Colonic mucosa (tissue), 4 donors: ENCODE results near the gene ANGPTL8. TPM values are rescaled to one million over a fixed set of nuclear protein-coding genes. Genes with fewer than 3 reads are reported as not detected.
A peak's percentile ranks its signal among the peaks of the same experiment; 100 is the strongest.

Experiments
- DNase-seq: peaks from one replicate; pipeline ENCODE4 v3.0.0-alpha.2; 2020
- H3K27ac ChIP-seq: fragments of 200-600 bp; one replicate; pipeline ENCODE4 v1.8.0; 2021
- H3K27me3 ChIP-seq: fragments of 200-600 bp; one replicate; pipeline ENCODE4 v1.8.0; 2021
- H3K36me3 ChIP-seq: fragments of 200-600 bp; one replicate; pipeline ENCODE4 v1.8.0; 2021
- H3K4me1 ChIP-seq: fragments of 200-600 bp; one replicate; pipeline ENCODE4 v1.8.0; 2021; ENCODE audit warnings: mild to moderate bottlenecking
- H3K4me3 ChIP-seq: fragments of 200-600 bp; one replicate; pipeline ENCODE4 v1.8.0; 2021
- H3K9ac ChIP-seq, 2 donors: one replicate each; pipeline ENCODE4 v1.7.0; 2013; ENCODE audit warnings: control low read depth in 2 of 2, low read depth in 2 of 2, low read length in 2 of 2
- H3K9me3 ChIP-seq: fragments of 200-600 bp; one replicate; pipeline ENCODE4 v1.8.0; 2021
- intact Hi-C: fragments of 100-400 bp; cut with DNase I; formaldehyde crosslinking; loops from one replicate; pipeline ENCODE4 v1.14.1; 2022
- total RNA-seq, 2 donors: library from RNA; stranded (reverse); fragmentation: NEBNext Ultra II Directional in 1 of 2; extraction: Animal tissue kit (Norgen Biotek cat#: 25700) in 1 of 2; gene quantifications; one replicate each; pipeline ENCODE4 v1.2.1, GENCODE V29; 2021
- TF ChIP-seq, protein P1 (sequence below): fragments of 200-600 bp; IDR thresholded peaks from one replicate; pipeline ENCODE4 v1.8.0; 2022; ENCODE audit warnings: antibody characterized with exemption, mild to moderate bottlenecking
- donor health status: healthy.
- donor health status: DM: no; HTN: no; CAD: no.
- donor health status: DM: no; HTN: no; CAD: no.

Gene ANGPTL8
- total RNA-seq, 2 donors from 2014 or later = not detected

DNA sequence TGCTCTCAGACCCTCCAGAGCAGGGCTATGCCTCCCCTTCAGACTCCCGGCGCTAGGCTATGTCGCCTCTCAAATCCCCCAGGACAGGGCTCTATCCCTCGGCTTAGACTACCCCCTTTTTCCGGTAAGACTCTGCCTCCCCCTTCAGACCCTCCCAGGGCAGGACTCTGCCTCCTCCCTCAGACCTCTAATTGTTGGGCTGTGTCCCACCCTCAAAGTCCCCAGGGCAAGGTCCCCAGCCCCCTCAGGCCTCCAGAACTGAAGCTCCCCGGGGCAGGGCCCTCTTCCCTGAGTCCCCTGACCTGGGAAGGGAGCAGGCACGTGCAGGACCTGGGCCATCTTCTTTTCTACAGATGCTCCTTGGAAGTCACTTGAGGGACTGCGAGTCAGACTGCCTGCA is 45.2 kb upstream of the ANGPTL8 start:
- intact Hi-C loops = no loop called here
- H3K27me3 ChIP-seq = no peaks in the 10 kb centered on the region
- H3K4me1 ChIP-seq = no peaks in the 10 kb centered on the region
- TF ChIP-seq, protein P1, sequence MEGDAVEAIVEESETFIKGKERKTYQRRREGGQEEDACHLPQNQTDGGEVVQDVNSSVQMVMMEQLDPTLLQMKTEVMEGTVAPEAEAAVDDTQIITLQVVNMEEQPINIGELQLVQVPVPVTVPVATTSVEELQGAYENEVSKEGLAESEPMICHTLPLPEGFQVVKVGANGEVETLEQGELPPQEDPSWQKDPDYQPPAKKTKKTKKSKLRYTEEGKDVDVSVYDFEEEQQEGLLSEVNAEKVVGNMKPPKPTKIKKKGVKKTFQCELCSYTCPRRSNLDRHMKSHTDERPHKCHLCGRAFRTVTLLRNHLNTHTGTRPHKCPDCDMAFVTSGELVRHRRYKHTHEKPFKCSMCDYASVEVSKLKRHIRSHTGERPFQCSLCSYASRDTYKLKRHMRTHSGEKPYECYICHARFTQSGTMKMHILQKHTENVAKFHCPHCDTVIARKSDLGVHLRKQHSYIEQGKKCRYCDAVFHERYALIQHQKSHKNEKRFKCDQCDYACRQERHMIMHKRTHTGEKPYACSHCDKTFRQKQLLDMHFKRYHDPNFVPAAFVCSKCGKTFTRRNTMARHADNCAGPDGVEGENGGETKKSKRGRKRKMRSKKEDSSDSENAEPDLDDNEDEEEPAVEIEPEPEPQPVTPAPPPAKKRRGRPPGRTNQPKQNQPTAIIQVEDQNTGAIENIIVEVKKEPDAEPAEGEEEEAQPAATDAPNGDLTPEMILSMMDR = no peak
- H3K9me3 ChIP-seq = no peaks in the 10 kb centered on the region
- no peaks in the 10 kb centered on the region for H3K36me3 ChIP-seq
- peak overlapping the region; percentile 44 for H3K27ac ChIP-seq
- peak overlapping the region; percentile 5 for H3K4me3 ChIP-seq
- no peak for DNase-seq
- H3K9ac ChIP-seq = peak overlapping the region in 1 of 2 donors; percentile 14

DNA sequence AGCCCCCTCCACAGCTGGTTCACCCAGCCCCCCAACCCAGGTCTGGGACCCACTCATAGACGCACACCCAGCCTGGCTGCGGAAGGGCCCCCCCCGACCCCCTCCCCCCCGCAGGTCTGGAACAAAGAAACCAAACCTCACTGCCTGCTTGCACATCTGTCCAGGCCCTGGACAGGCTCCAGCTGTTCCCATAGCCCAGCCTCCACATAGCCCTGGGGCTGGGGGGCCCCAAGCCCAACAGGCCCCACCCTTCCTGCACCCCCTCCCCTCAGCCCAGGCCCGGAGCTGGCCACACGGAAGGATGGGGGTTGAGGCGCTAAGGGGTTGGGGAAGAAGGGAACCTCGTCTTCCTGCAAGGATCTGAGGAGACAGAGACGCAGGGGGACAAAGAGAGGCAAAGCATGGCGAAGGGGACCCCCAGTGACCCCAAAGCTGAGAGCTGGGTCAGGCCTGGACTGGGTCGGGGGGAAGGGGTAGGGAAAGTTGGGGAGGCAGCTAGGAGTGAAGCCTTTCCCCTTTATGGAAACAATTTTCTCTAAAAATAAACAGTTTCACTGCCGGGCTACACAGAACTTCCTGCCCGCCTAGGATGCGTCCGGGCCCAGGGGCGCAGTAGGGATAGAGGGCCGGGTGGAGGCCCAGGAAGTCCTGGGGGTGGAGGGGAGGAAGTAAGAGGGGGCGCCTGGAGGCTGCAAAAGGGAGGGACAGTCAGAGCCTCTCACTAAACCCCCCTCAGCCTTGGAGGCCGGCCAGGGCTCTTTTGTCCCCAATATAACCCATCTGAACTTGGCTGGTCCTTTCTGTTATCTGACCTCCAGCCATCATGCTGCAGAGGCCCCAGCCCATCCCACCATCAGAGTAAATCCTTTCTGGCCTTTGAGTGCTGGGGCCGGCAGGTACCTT is 44.5 kb upstream of the ANGPTL8 start:
- Histone ChIP-seq H3K4me1 (no peaks in the 10 kb centered on the region), H3K4me3 (peak overlapping the region; percentile 23), H3K27me3 (no peaks in the 10 kb centered on the region), H3K27ac (peak overlapping the region; percentile 44), H3K36me3 (no peaks in the 10 kb centered on the region), H3K9ac (peak overlapping the region; percentile 47 to 63), H3K9me3 (no peaks in the 10 kb centered on the region)
- DNase-seq = no peak
- intact Hi-C loops = no loop called here
- TF ChIP-seq, protein P1 = no peak

DNA sequence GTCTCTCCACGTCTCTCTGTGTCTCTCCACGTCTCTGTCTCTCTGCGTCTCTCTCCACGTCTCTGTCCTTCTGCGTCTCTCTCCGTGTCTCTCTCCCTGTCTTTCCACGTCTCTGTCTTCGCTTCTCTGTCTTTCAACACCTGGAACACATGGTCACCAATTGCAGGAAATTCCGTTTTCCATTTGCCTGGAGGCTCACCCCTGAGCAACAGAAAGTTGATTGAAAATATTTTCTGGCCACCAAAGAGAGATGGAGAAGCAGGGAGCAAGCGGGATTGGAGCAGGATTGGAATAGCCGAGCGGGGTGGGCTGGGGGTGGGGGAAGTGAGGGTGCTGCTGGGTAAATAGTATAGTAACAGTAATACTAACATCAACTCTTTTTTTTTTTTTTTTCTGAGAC is 43.7 kb upstream of the ANGPTL8 start:
- H3K4me3 ChIP-seq = peak overlapping the region; percentile 23
- H3K36me3 ChIP-seq = no peaks in the 10 kb centered on the region
- no peaks in the 10 kb centered on the region for H3K9me3 ChIP-seq
- H3K4me1 ChIP-seq = no peaks in the 10 kb centered on the region
- no peak for DNase-seq
- peak overlapping the region; percentile 44 for H3K27ac ChIP-seq
- intact Hi-C loops = no loop called here
- TF ChIP-seq, protein P1 = no peak
- H3K27me3 ChIP-seq = no peaks in the 10 kb centered on the region
- peak overlapping the region; percentile 47 to 63 for H3K9ac ChIP-seq

DNA sequence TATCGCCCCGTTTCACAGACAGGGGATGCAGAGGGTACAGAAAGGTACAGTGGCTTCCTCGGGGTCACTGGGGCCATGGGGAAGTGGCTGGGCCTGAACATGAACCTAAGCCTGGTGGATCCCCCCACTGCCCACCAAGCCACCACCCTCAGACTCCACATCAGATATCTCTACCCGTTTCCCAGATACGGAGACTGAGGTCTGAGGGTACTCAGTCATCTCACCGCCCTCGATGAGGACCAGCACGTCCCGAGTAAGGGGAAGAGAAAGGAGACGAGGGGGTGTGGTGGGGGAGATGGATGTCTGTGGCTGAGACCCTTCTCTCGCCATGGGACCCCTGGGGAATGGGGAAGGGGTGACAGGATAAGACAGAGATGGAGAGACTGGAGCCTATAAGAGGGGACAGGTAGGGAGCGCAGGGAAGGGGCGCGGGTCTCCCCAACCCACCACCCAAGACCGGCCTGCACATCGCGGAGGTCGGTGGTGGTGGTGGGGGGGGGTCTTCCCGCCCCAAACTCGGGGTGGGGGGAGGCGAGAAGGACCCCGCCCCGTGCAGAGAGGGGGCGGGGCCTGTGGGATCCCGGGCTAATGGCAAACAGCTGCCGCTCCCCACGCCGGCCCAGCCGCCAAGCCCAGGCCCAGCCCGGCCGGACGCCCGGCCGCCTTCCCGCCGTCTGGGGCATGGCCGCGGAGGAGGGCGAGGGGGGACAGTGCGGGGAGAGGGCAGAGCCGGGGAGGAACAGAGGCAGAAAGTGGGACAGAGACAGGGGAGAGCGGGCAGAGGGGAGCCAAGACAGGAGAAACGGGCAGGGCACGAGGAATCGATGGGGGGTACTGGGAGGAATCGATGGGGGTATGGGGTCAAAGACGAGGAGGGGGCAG is 42.8 kb upstream of the ANGPTL8 start:
- Histone ChIP-seq H3K9ac (peak overlapping the region; percentile 81 to 87), H3K4me1 (no peaks in the 10 kb centered on the region), H3K27ac (peak overlapping the region; percentile 81), H3K4me3 (peak overlapping the region; percentile 49), H3K36me3 (no peaks in the 10 kb centered on the region), H3K9me3 (no peaks in the 10 kb centered on the region), H3K27me3 (no peaks in the 10 kb centered on the region)
- TF ChIP-seq, protein P1 = no peak
- peak; percentile 43 for DNase-seq
- intact Hi-C loops = no loop called here

DNA sequence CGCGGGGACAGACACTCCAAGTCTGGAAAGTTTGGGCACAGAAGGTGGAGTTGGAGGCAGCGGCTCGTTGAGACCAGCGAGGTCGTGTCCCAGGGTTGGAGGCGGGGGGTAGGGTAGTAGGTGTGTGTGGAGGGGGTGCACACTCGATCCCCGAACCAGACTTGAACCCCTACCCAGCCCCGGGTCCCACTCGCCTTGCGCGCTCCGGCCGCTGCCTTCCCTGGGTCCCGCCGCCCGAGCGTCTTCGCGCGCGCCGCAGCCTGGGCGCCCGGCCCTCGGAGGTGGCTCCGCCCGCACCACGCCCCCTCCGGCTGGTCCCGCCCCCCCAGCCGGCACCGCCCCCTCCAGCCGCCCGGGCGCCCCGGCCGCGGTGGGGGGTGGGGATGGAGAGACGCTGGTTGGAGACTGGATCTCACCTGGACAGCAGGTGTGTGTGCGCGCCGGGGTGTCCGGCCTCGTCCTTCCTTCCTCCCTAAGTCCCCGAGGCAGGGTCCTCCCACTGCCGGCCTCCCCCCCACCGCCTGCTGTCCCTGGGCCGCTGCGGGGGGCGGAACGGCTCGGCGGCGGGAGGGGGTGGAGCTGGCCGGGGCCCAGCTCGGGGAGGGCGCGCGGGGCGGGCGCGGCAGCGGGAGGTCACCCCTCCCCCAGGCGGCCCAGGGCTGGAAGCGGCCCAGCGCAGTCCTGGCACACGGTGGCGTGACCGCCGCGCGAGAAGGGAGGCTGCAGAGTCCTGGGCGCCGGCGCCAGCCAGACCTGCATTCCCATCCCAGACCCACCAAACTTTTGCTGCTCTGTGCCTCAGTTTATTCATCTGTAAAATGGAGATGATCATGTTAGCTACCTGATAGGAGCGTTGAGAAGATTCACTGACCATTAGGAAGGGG is 41.9 kb upstream of the ANGPTL8 start, which contains the start of gene KANK2:
Gene KANK2, minus strand, starts transcription at position 255 of the 884 bp plus-strand sequence. CDS start 3,034 bp downstream, outside the sequence.
- peak; percentile 89 for DNase-seq
- H3K9ac ChIP-seq = peak within 1 kb of the TSS; percentile 81 to 87
- H3K36me3 ChIP-seq = no peaks in the 10 kb centered on the region
- TF ChIP-seq, protein P1 = no peak
- H3K4me3 ChIP-seq = peak within 1 kb of the TSS; percentile 49
- intact Hi-C loops = no loop called here
- H3K27ac ChIP-seq = peak within 1 kb of the TSS; percentile 81
- H3K27me3 ChIP-seq = no peaks in the 10 kb centered on the region
- no peaks in the 10 kb centered on the region for H3K4me1 ChIP-seq
- no peaks in the 10 kb centered on the region for H3K9me3 ChIP-seq
